HepG2 (cell line): ENCODE data around the gene SNRNP25. TPM values are rescaled to one million over a fixed set of nuclear protein-coding genes. Genes with fewer than 3 reads are reported as not detected.

Source experiments
- IRF2 ChIP-seq: IDR thresholded peaks from 2 replicates; pipeline ENCODE4 v1.6.1; 2018; ENCODE audit warnings: missing genetic modification reagents, missing compliant biosample characterization
- NFIB ChIP-seq: sonication (generic); formaldehyde crosslinking; IDR thresholded peaks from 2 replicates; pipeline ENCODE4 v1.9.0; 2021; ENCODE audit warnings: missing genetic modification reagents, mild to moderate bottlenecking, borderline replicate concordance
- NR2C2 ChIP-seq: sonication (generic); formaldehyde crosslinking; IDR thresholded peaks from 2 replicates; pipeline ENCODE4 v1.4.0; 2020; ENCODE audit warnings: missing genetic modification reagents, mild to moderate bottlenecking, moderate library complexity, borderline replicate concordance
- SUZ12 ChIP-seq: fragments of 150-350 bp; IDR thresholded peaks from 2 replicates; pipeline ENCODE4 v1.6.1; 2014; ENCODE audit warnings: low read depth, low read length
- THYN1 ChIP-seq: sonication (generic); formaldehyde crosslinking; IDR thresholded peaks from 2 replicates; pipeline ENCODE4 v1.8.1; 2023; ENCODE audit warnings: low read depth, mild to moderate bottlenecking, moderate library complexity, missing genetic modification reagents, borderline replicate concordance
- U2AF2 ChIP-seq: fragments of 200-400 bp; formaldehyde crosslinking; IDR thresholded peaks from 2 replicates; pipeline ENCODE4 v1.6.1; 2017; ENCODE audit warnings: low read depth, mild to moderate bottlenecking, low read length
- ZNF235 ChIP-seq: sonication (generic); formaldehyde crosslinking; IDR thresholded peaks from 2 replicates; pipeline ENCODE4 v1.8.1; 2023; ENCODE audit warnings: mild to moderate bottlenecking, missing genetic modification reagents, borderline replicate concordance
- ZNF431 ChIP-seq: sonication (generic); formaldehyde crosslinking; IDR thresholded peaks from 2 replicates; pipeline ENCODE4 v1.9.0; 2022; ENCODE audit warnings: missing genetic modification reagents, low read depth, mild to moderate bottlenecking, borderline replicate concordance
- ZNF713 ChIP-seq: sonication (generic); formaldehyde crosslinking; IDR thresholded peaks from 2 replicates; pipeline ENCODE4 v1.4.0; 2020; ENCODE audit warnings: mild to moderate bottlenecking, missing genetic modification reagents
- ZNF773 ChIP-seq: sonication (generic); formaldehyde crosslinking; IDR thresholded peaks from 2 replicates; pipeline ENCODE4 v1.4.0; 2020; ENCODE audit warnings: missing genetic modification reagents, borderline replicate concordance
- ZNF841 ChIP-seq: sonication (generic); formaldehyde crosslinking; IDR thresholded peaks from 2 replicates; pipeline ENCODE4 v1.8.1; 2023; ENCODE audit warnings: missing genetic modification reagents, borderline replicate concordance
- ZNF883 ChIP-seq: sonication (generic); formaldehyde crosslinking; IDR thresholded peaks from 2 replicates; pipeline ENCODE4 v1.5.1; 2020; ENCODE audit warnings: mild to moderate bottlenecking, missing genetic modification reagents; ENCODE audit errors: not compliant biosample characterization
- ZSCAN31 ChIP-seq: sonication (generic); formaldehyde crosslinking; IDR thresholded peaks from 2 replicates; pipeline ENCODE4 v1.5.0; 2020; ENCODE audit warnings: low read depth, mild to moderate bottlenecking, missing genetic modification reagents
- polyA plus RNA-seq, 8 experiments: library from polyadenylated mRNA; depleted of rRNA in 3 of 8; stranded (reverse) in 7 of 8; unstranded in 1 of 8; fragments of >200 nt; fragmentation: Illumina TruSeq in 4 of 8; extraction: Trizol in 4 of 8; gene quantifications; 2 replicates each; pipeline versions ENCODE4 v1.2.1 to v1.2.3, GENCODE V29; 2011 to 2016; ENCODE audit warnings: low read depth in 4 of 8, missing spikeins in 1 of 8, mixed read lengths in 1 of 8; ENCODE audit not compliant: insufficient read depth in 1 of 8
- total RNA-seq, 5 experiments: library from RNA; depleted of rRNA; stranded (reverse); fragments of >200 nt; fragmentation: Illumina TruSeq; extraction: Trizol; gene quantifications; 2 replicates each; pipeline ENCODE4 v1.2.3, GENCODE V29; 2016; ENCODE audit warnings: low read depth in 1 of 5
- TF ChIP-seq, protein P1 (sequence below): sonication (generic); formaldehyde crosslinking; IDR thresholded peaks from 2 replicates; pipeline ENCODE4 v1.9.0; 2021; ENCODE audit warnings: missing genetic modification reagents, mild to moderate bottlenecking, borderline replicate concordance
- TF ChIP-seq, protein P2 (sequence below): IDR thresholded peaks from 2 replicates; pipeline ENCODE4 v1.6.1; 2012; ENCODE audit warnings: low read length, improper control_type of control experiment
- TF ChIP-seq, protein P3 (sequence below): sonication (generic); formaldehyde crosslinking; IDR thresholded peaks from 2 replicates; pipeline ENCODE4 v1.4.0; 2020; ENCODE audit warnings: missing genetic modification reagents, low read depth, mild to moderate bottlenecking, borderline replicate concordance
- TF ChIP-seq, protein P4 (sequence below): sonication (generic); formaldehyde crosslinking; IDR thresholded peaks from 2 replicates; pipeline ENCODE4 v1.8.0; 2022; ENCODE audit warnings: mild to moderate bottlenecking, missing genetic modification reagents
- TF ChIP-seq, protein P5 (sequence below): sonication (generic); formaldehyde crosslinking; IDR thresholded peaks from 2 replicates; pipeline ENCODE4 v1.9.0; 2022; ENCODE audit warnings: missing genetic modification reagents, mild to moderate bottlenecking, borderline replicate concordance

Gene SNRNP25
- total and polyA plus RNA-seq, 2 of the 13 experiments (the other 11 are each of a cell fraction or from before 2014, with no cell fraction given) = 34.1 to 97.4 TPM

DNA sequence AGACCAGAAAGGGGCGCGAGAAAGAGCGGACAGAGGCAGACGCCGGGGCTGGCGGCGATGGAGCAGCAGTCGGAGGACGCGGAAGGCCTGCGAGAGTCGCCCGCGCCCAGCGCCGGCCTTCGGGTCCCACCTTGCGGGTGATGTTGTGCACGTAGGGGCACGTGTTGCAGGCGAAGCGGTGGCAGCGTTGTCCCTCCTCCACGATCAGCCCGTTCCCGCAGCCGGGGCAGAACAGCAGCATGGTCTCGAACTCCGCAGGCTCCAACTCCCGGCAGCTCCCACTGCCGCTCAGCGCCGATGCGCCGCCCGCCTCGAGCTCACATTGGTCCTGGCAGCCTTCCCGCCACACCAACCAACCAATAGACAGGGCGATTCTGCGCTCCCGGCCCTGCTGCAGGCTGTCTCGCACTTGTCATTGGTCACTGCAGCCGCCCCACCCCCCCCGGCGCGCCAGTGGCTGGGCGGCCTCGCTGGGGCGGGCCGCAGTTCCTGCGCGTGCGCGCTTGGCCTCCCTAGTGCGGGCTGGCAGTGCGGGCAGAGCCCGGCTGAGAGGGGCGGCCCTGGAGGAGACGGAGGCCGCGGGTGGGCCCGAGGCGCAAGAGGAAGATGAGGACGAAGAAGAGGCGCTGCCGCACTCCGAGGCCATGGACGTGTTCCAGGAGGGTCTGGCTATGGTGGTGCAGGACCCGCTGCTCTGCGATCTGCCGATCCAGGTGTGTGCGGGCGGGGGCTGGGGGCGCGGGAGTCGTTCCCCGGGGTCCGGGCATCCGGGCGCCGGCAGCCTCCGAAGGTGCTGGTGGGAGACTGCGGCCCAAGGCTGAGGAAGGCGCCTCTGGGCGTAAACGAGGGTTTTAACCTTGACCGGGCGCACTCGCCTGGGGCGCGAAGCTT lies at the start of gene SNRNP25, which contains the start of gene POLR3K (continued):
- TF ChIP-seq, protein P1, sequence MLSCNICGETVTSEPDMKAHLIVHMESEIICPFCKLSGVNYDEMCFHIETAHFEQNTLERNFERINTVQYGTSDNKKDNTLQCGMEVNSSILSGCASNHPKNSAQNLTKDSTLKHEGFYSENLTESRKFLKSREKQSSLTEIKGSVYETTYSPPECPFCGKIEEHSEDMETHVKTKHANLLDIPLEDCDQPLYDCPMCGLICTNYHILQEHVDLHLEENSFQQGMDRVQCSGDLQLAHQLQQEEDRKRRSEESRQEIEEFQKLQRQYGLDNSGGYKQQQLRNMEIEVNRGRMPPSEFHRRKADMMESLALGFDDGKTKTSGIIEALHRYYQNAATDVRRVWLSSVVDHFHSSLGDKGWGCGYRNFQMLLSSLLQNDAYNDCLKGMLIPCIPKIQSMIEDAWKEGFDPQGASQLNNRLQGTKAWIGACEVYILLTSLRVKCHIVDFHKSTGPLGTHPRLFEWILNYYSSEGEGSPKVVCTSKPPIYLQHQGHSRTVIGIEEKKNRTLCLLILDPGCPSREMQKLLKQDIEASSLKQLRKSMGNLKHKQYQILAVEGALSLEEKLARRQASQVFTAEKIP (CRISPR knock-in tag) = no peak
- TF ChIP-seq ZSCAN31 (CRISPR knock-in tag) (peak; percentile 94), ZNF883 (peak; percentile 79), ZNF431 (CRISPR knock-in tag) (peak; percentile 62; the same call in 1 of the 2 replicates), ZNF773 (CRISPR knock-in tag) (0 out of 2 replicates have a peak, but pooled peaks have one; percentile 45), ZNF713 (CRISPR knock-in tag) (no peak), ZNF841 (CRISPR knock-in tag) (no peak), SUZ12 (no peak), U2AF2 (no peak), IRF2 (CRISPR knock-in tag) (0 out of 2 replicates have a peak, but pooled peaks have one; percentile 6), NFIB (CRISPR knock-in tag) (0 out of 2 replicates have a peak, but pooled peaks have one; percentile 69), NR2C2 (no peak), ZNF235 (CRISPR knock-in tag) (peak; percentile 42; the same call in 1 of the 2 replicates), THYN1 (CRISPR knock-in tag) (0 out of 2 replicates have a peak, but pooled peaks have one; percentile 55)
- TF ChIP-seq, protein P2, sequence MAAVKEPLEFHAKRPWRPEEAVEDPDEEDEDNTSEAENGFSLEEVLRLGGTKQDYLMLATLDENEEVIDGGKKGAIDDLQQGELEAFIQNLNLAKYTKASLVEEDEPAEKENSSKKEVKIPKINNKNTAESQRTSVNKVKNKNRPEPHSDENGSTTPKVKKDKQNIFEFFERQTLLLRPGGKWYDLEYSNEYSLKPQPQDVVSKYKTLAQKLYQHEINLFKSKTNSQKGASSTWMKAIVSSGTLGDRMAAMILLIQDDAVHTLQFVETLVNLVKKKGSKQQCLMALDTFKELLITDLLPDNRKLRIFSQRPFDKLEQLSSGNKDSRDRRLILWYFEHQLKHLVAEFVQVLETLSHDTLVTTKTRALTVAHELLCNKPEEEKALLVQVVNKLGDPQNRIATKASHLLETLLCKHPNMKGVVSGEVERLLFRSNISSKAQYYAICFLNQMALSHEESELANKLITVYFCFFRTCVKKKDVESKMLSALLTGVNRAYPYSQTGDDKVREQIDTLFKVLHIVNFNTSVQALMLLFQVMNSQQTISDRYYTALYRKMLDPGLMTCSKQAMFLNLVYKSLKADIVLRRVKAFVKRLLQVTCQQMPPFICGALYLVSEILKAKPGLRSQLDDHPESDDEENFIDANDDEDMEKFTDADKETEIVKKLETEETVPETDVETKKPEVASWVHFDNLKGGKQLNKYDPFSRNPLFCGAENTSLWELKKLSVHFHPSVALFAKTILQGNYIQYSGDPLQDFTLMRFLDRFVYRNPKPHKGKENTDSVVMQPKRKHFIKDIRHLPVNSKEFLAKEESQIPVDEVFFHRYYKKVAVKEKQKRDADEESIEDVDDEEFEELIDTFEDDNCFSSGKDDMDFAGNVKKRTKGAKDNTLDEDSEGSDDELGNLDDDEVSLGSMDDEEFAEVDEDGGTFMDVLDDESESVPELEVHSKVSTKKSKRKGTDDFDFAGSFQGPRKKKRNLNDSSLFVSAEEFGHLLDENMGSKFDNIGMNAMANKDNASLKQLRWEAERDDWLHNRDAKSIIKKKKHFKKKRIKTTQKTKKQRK = no peak
- TF ChIP-seq, protein P3, sequence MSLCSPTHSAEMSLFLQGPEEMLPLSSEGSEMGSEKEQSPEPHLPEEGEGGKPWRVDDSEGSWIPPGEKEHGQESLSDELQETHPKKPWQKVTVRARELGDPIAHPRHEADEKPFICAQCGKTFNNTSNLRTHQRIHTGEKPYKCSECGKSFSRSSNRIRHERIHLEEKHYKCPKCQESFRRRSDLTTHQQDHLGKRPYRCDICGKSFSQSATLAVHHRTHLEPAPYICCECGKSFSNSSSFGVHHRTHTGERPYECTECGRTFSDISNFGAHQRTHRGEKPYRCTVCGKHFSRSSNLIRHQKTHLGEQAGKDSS (CRISPR knock-in tag) = no peak; the same call in 1 of the 2 replicates
- TF ChIP-seq, protein P4, sequence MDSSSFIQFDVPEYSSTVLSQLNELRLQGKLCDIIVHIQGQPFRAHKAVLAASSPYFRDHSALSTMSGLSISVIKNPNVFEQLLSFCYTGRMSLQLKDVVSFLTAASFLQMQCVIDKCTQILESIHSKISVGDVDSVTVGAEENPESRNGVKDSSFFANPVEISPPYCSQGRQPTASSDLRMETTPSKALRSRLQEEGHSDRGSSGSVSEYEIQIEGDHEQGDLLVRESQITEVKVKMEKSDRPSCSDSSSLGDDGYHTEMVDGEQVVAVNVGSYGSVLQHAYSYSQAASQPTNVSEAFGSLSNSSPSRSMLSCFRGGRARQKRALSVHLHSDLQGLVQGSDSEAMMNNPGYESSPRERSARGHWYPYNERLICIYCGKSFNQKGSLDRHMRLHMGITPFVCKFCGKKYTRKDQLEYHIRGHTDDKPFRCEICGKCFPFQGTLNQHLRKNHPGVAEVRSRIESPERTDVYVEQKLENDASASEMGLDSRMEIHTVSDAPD = no peak
- TF ChIP-seq, protein P5, sequence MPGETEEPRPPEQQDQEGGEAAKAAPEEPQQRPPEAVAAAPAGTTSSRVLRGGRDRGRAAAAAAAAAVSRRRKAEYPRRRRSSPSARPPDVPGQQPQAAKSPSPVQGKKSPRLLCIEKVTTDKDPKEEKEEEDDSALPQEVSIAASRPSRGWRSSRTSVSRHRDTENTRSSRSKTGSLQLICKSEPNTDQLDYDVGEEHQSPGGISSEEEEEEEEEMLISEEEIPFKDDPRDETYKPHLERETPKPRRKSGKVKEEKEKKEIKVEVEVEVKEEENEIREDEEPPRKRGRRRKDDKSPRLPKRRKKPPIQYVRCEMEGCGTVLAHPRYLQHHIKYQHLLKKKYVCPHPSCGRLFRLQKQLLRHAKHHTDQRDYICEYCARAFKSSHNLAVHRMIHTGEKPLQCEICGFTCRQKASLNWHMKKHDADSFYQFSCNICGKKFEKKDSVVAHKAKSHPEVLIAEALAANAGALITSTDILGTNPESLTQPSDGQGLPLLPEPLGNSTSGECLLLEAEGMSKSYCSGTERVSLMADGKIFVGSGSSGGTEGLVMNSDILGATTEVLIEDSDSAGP = peak; percentile 88; the same call in 1 of the 2 replicates
